WTC11 (cell line): ENCODE data around the gene CEP131.

Source experiments
- CBFB ChIP-seq: sonication (generic); formaldehyde crosslinking; IDR thresholded peaks from 2 replicates; pipeline ENCODE4 v1.8.1; 2022; ENCODE audit warnings: mild to moderate bottlenecking, low read depth, missing genetic modification reagents
- ESRRA ChIP-seq: sonication (generic); formaldehyde crosslinking; IDR thresholded peaks from 2 replicates; pipeline ENCODE4 v1.8.1; 2022; ENCODE audit warnings: mild to moderate bottlenecking, missing genetic modification reagents, borderline replicate concordance
- MAX ChIP-seq: sonication (generic); formaldehyde crosslinking; IDR thresholded peaks from 2 replicates; pipeline ENCODE4 v1.8.0; 2022; ENCODE audit warnings: mild to moderate bottlenecking, missing genetic modification reagents

DNA sequence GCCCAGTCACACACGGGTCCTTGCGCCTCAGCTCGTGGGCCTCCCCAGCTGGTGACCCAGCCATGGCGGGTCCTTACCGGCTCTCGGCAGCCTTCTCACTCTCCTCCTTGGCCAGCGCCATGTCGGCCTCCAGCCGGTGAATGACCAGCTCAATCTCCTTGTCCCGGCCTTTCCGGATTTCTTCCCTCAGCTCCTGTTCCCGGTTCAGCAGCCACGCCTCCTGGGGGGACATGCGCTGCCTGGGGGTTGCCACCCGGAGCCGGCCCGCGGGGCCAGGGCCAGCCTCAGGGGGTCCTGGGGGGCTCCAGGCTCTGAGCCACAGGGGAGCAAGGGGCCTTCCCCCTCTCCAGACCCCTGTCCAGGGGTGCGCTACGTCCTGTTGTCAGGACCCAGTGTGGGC is 31.6 kb downstream of the CEP131 start:
- TF ChIP-seq ESRRA, result no peak
- TF ChIP-seq MAX, result no peak
- no peak for TF ChIP-seq CBFB (CRISPR knock-in tag)
